Stomach smooth muscle (tissue), 2 donors: ENCODE data around the gene ADAMTS9.

ENCODE experiments used
- H3K27ac ChIP-seq: one replicate; pipeline ENCODE4 v1.7.0; 2013; ENCODE audit warnings: mild to moderate bottlenecking, low read length, inconsistent platforms
- H3K27me3 ChIP-seq, 2 donors: one replicate each; pipeline ENCODE4 v1.7.0; 2013; ENCODE audit warnings: low read length in 2 of 2; ENCODE audit not compliant: insufficient read depth in 2 of 2, control insufficient read depth in 1 of 2
- H3K36me3 ChIP-seq, 2 donors: one replicate each; pipeline ENCODE4 v1.7.0; 2013; ENCODE audit warnings: low read length in 2 of 2; ENCODE audit not compliant: control insufficient read depth in 2 of 2, insufficient read depth in 2 of 2
- H3K4me1 ChIP-seq: one replicate; pipeline ENCODE4 v1.7.0; 2013; ENCODE audit warnings: low read length; ENCODE audit not compliant: control insufficient read depth, insufficient read depth
- H3K4me3 ChIP-seq, 2 donors: one replicate each; pipeline ENCODE4 v1.7.0; 2013; ENCODE audit warnings: low read length in 2 of 2
- H3K9ac ChIP-seq, 2 donors: one replicate each; pipeline ENCODE4 v1.7.0; 2013; ENCODE audit warnings: low read length in 2 of 2, mild to moderate bottlenecking in 1 of 2
- H3K9me3 ChIP-seq, 2 donors: one replicate each; pipeline ENCODE4 v1.7.0; 2013; ENCODE audit warnings: low read length in 2 of 2; ENCODE audit not compliant: control insufficient read depth in 2 of 2
- donor health status: healthy.
- donor health status: Pancreatic carcinoma.

ADAMTS9 gene

DNA sequence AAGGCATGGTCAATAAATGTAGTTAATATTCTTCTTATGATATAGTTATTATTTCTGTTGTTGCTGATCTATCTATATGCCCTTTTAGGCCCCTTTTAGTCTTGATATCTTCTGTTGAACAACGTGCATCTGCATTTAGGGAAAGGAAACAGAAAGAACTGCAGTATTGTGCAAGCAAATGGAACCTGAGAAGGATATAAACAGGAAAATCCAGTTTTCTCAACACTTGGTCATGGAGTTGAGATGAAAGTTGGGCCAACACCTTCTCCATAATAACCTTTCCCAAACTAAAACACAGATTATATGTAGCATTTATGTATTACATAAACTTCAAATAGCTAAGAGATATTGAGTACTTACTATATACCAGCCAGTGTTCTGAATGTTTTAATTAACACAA is 179.7 kb downstream of the ADAMTS9 start:
- H3K27ac ChIP-seq = no peak overlapping the region
- H3K9ac ChIP-seq = no peak overlapping the region
- H3K27me3 ChIP-seq = no peaks in the 10 kb centered on the region
- no peaks in the 10 kb centered on the region for H3K4me1 ChIP-seq
- no peak overlapping the region for H3K4me3 ChIP-seq
- H3K9me3 ChIP-seq = no peaks in the 10 kb centered on the region
- no peaks in the 10 kb centered on the region for H3K36me3 ChIP-seq

DNA sequence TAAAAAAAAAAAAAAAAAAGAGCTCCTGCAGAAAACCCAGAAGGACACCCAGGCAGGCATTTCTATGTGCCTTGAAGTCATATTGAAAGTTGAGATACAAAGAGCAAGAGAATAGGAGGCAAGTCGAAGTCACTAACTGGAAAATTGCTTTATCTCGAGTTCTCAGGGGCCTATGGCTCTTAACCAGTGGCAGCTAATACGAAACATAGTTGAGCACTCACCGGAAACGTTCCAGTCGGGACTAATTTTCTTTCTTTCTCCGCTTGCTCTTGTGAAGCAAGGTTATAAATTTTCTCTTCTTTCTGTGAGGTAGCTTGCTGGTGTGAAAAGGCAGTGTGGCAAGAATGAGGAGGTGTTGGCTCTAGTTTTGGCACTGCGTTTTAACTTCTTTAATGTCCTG is 181.5 kb downstream of the ADAMTS9 start:
- no peaks in the 10 kb centered on the region for H3K36me3 ChIP-seq
- H3K4me3 ChIP-seq = no peak overlapping the region
- H3K4me1 ChIP-seq = no peaks in the 10 kb centered on the region

DNA sequence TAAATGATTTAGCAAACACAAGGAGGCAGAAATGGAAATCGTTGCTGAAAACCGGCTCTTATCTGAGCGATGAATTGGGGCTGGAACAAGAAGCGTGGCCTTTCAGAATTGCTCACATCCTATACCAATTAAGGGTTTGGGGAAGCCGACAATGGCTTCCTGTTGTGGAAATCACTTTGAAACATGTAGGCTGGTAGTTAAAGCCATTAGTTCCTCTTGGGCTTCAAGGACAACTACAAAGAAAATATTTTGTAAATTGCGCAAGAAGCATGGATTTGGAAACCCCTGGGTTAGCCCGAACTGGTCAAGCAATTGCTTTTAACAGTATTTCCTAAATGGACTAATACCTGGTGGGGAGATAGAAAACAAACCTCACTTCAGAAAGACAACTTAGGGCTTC is 182.4 kb downstream of the ADAMTS9 start:
- Histone ChIP-seq H3K4me3 (no peak overlapping the region), H3K27me3 (no peaks in the 10 kb centered on the region), H3K4me1 (no peaks in the 10 kb centered on the region), H3K27ac (no peak overlapping the region), H3K9ac (no peak overlapping the region), H3K9me3 (no peaks in the 10 kb centered on the region), H3K36me3 (no peaks in the 10 kb centered on the region)

More for the DNA sequence above, 181.5 kb downstream of the ADAMTS9 start:
- Histone ChIP-seq H3K27me3 (no peaks in the 10 kb centered on the region), H3K27ac (no peak overlapping the region), H3K9me3 (no peaks in the 10 kb centered on the region), H3K9ac (no peak overlapping the region)

DNA sequence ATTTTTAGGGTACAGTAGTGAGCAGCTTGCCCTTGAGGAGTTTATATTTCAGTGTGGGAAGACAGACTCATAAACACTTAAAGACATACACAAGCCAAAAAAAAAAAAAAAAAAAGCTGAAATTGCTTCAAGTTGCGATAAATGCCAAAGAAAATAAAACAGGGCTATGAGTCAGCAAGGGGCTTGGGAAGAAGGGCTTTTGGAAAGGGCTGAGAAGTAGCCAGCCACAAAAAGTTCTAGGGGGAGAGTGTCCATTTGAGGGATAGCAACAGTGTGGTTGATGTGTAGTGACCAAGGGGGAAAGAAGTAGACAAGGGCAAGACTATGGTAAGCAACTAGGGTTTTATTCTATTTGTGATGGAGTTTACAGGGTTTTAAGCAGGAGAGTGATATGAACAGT is 185.5 kb downstream of the ADAMTS9 start:
- no peak overlapping the region for H3K27ac ChIP-seq
- H3K27me3 ChIP-seq = no peaks in the 10 kb centered on the region
- H3K4me1 ChIP-seq = no peaks in the 10 kb centered on the region
- no peak overlapping the region for H3K4me3 ChIP-seq
- no peaks in the 10 kb centered on the region for H3K9me3 ChIP-seq
- no peaks in the 10 kb centered on the region for H3K36me3 ChIP-seq
- no peak overlapping the region for H3K9ac ChIP-seq

DNA sequence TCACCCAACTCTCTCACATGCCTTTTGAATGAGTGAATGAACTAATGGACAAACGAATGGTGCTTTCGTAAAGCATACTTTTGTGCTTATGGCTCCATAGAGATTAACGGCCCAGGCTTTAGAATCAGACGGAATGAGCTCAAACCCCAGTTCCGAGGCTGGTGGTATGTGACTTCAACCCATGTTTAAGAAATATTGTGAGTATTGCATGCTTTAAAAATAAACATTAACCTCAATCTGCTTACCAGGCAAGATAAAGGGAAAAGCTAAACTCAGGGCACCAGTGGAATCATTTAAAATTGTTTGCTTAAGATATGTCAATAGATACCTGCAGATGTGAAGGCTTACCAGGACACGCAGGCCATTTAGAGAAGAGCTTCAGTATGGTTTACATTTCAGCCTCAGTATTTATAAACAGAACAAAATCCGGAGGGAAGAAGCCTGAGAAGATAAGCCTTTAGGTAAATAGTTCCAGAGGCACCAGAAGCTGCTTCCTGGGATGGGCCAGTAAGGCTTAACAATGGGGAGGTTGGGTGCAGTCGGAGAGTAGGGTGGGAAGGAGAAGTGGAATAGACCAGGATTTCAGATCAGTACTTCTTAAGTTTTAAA is 186.4 kb downstream of the ADAMTS9 start:
- Histone ChIP-seq H3K36me3 (no peaks in the 10 kb centered on the region), H3K9me3 (no peaks in the 10 kb centered on the region), H3K4me3 (no peak overlapping the region), H3K27me3 (no peaks in the 10 kb centered on the region), H3K9ac (no peak overlapping the region), H3K27ac (no peak overlapping the region), H3K4me1 (no peaks in the 10 kb centered on the region)

DNA sequence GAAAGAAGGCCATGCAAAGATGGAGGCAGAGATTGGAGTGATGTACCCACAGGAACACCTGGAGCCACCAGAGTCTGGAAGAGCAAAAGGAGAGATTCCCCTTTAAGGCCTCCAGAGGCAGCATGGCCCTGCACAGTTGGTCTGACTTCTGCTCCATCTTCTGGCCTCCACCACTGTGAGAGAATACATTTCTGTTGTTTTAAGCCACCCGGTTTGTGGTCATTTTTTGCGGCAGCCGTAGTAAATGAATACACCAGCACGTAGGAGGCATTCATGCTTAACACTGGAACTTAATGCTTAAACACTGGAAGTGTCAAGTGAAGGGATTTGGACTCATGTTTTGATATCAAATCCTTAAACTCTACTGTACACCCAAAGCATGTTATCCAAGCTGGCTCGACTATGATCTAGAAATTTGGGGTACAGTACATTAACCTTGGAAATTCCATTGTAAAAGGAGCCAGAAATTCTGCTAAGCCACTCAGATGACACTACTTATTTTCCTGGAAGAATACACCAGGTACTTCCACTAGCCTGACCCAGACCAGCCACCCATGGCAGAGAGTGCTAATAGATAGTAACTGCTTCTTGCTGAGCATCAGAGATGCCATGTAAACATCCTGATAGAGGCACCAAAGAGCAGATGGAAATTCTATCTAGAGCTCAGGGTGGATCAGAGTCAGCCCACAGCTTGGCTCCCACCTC is 190.9 kb downstream of the ADAMTS9 start:
- H3K27me3 ChIP-seq = no peaks in the 10 kb centered on the region

DNA sequence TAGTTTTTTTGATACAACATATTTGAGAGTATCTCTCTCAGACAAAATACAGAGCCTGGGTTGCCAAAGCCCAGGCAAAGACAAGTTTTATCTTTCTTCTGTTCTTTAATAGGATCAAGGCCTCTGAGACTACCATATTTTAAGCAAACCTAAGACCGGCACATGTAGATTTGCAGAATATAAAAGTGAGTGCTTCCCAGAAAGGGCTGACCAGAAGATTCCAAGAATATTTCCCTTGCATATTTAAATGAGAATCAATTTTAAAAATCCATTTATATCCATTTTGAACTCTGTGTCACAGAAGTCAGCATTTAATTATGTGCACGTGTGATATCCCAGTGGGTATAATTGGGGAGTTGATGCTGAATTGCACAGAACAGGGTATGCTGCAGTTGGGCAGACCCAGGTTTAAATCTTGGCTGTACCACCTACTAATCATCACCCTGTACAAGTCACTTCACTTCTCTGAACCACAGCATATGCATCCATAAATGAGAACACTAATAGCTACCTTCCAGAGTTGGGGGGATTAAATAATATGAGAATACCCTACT is 191.9 kb downstream of the ADAMTS9 start:
- no peak overlapping the region for H3K4me3 ChIP-seq
- H3K9ac ChIP-seq = no peak overlapping the region
- H3K9me3 ChIP-seq = no peaks in the 10 kb centered on the region
- H3K27me3 ChIP-seq = no peaks in the 10 kb centered on the region
- no peaks in the 10 kb centered on the region for H3K36me3 ChIP-seq
- H3K27ac ChIP-seq = no peak overlapping the region
- no peaks in the 10 kb centered on the region for H3K4me1 ChIP-seq

More for the DNA sequence above, 190.9 kb downstream of the ADAMTS9 start:
- no peaks in the 10 kb centered on the region for H3K4me1 ChIP-seq
- H3K9ac ChIP-seq = no peak overlapping the region
- H3K9me3 ChIP-seq = no peaks in the 10 kb centered on the region
- no peak overlapping the region for H3K4me3 ChIP-seq
- no peaks in the 10 kb centered on the region for H3K36me3 ChIP-seq
- no peak overlapping the region for H3K27ac ChIP-seq

DNA sequence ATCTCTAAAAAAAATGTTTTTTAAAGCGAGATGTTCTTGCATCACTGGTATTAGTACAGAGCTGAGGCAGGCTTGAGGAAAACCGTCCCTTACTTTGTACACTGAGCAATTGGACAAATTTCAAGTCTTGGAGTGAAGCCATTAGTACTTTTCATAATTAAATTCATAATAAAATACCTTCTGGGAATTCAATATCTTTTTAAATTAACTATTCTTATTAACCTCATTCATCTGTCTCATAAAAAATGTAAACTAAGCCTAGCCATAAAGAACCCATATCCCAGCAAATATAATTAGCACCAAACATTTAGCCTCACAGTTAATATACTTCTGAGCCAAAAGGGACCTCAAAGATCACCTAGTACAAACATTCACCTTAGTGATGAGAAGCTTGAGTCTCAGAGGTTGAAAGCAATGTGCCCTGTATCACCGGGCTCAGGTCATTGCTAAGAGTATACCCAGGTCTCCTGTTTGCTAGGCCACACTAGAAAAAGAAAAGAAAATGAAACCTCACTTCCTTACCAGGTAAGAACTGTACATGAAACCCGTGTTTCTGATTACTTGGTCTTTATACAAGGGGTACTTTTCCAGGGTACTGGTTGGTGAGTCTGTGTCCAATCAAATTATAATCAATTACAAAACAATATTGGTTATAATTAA is 192.5 kb downstream of the ADAMTS9 start:
- no peaks in the 10 kb centered on the region for H3K9me3 ChIP-seq
- H3K27ac ChIP-seq = no peak overlapping the region
- H3K36me3 ChIP-seq = no peaks in the 10 kb centered on the region
- H3K9ac ChIP-seq = no peak overlapping the region
- H3K4me1 ChIP-seq = no peaks in the 10 kb centered on the region
- no peaks in the 10 kb centered on the region for H3K27me3 ChIP-seq
- H3K4me3 ChIP-seq = no peak overlapping the region

DNA sequence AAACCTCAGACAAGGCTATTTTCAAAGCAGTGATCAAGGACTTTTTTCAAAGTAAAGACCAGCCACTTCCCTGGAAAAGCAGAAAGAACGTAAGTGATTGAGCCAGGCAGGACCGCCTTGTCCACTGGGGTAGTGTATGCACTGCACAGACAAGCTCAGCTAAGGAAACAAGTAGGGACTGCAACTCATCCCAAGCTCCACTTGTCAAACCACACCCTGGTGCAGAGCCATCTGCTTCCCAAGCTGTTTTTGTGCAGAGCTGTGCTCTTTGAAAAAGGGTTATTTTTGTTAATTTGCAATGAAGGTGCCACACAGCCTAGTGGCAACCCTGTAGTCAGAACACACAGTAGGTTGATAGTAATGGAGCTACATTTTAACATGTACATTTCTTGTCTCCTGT is 193.3 kb downstream of the ADAMTS9 start:
- no peaks in the 10 kb centered on the region for H3K9me3 ChIP-seq
- H3K27ac ChIP-seq = no peak overlapping the region
- H3K36me3 ChIP-seq = no peaks in the 10 kb centered on the region
- no peak overlapping the region for H3K9ac ChIP-seq
- no peak overlapping the region for H3K4me3 ChIP-seq
- H3K4me1 ChIP-seq = peaks cover 2% of the 10 kb centered on the region
- peaks cover 0 to 2% of the 10 kb centered on the region in 2 donors for H3K27me3 ChIP-seq

DNA sequence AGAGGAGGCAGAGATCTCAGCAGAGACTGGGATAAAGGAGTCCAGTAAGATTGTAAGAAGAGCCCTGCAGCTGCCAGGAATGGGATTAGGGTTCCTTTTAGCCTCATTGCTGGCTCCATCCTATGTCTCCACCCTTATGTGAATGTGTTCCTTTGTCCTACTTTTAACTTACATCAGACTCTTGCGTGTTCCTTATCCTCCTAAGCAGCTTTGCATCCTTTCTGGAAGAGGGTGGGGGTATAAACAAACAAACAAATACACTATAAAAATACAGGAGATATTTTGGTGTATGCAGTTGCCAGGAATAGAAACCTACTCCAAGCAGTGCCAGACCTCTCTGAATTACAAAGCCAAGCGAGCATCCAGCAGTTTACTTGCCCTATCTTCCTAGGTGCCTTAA is 194.7 kb downstream of the ADAMTS9 start:
- no peaks in the 10 kb centered on the region for H3K36me3 ChIP-seq
- no peak overlapping the region for H3K27ac ChIP-seq
- H3K4me1 ChIP-seq = peaks cover 11% of the 10 kb centered on the region
- H3K4me3 ChIP-seq = no peak overlapping the region
- no peaks in the 10 kb centered on the region for H3K9me3 ChIP-seq
- H3K27me3 ChIP-seq = peaks cover 0 to 3% of the 10 kb centered on the region in 2 donors
- H3K9ac ChIP-seq = no peak overlapping the region
